H1 (cell line): ENCODE measurements around the gene OSBPL2. TPM values are rescaled to one million over a fixed set of nuclear protein-coding genes. Genes with fewer than 3 reads are reported as not detected.

Source experiments
- CBX5 ChIP-seq: fragments of 300-800, 300-1000 bp; sonication (generic); IDR thresholded peaks from 2 replicates; pipeline ENCODE4 v1.7.1; 2016; ENCODE audit warnings: antibody characterized with exemption, low read length, low read depth
- CHD7 ChIP-seq: fragments of 300-600 bp; sonication (generic); IDR thresholded peaks from 2 replicates; pipeline ENCODE4 v1.7.1; 2012; ENCODE audit warnings: low read length, moderate library complexity, mild to moderate bottlenecking, inconsistent platforms; ENCODE audit not compliant: insufficient replicate concordance
- CTBP2 ChIP-seq: IDR thresholded peaks from 2 replicates; pipeline ENCODE4 v1.7.0; 2011; ENCODE audit warnings: borderline replicate concordance, mild to moderate bottlenecking, moderate library complexity, mixed read lengths, low read length; ENCODE audit not compliant: insufficient read depth, insufficient read length
- E2F6 ChIP-seq: IDR thresholded peaks from 2 replicates; pipeline ENCODE4 v1.6.1; 2012; ENCODE audit warnings: inconsistent platforms
- HDAC6 ChIP-seq: IDR thresholded peaks from one replicate; pipeline ENCODE4 v1.7.1; 2012; ENCODE audit warnings: low read depth, mild to moderate bottlenecking, inconsistent platforms, low read length, moderate library complexity
- POU5F1 ChIP-seq: IDR thresholded peaks from 2 replicates; pipeline ENCODE4 v1.6.1; 2011; ENCODE audit warnings: low read depth, mild to moderate bottlenecking, low read length, moderate library complexity
- RNF2 ChIP-seq: fragments of 200-900, 300-1000 bp; sonication (generic); IDR thresholded peaks from 2 replicates; pipeline ENCODE4 v1.7.1; 2016; ENCODE audit warnings: borderline replicate concordance, low read depth, mild to moderate bottlenecking, antibody characterized with exemption, low read length; ENCODE audit not compliant: poor library complexity, severe bottlenecking; ENCODE audit errors: missing control alignments
- SP1 ChIP-seq: IDR thresholded peaks from 2 replicates; pipeline ENCODE4 v1.6.1; 2011; ENCODE audit warnings: low read depth, low read length
- TAF7 ChIP-seq: optimal IDR thresholded peaks from 2 replicates; pipeline ENCODE3; 2011; ENCODE audit warnings: low read depth, mild to moderate bottlenecking, inconsistent platforms, low read length, moderate library complexity, borderline replicate concordance
- USF2 ChIP-seq: IDR thresholded peaks from 2 replicates; pipeline ENCODE4 v1.6.1; 2011; ENCODE audit warnings: low read length, improper control_type of control experiment
- polyA plus RNA-seq, 7 experiments: library from polyadenylated mRNA; depleted of rRNA in 3 of 7; stranded (reverse) in 5 of 7; unstranded in 2 of 7; fragments of >200 nt in 5 of 7; fragments of 200-250 nt in 2 of 7; gene quantifications; 1 replicate in 5 of 7; 2 replicates in 1 of 7; 4 replicates in 1 of 7; pipeline versions ENCODE4 v1.2.1 to v1.2.3, GENCODE V29; 2011 to 2013; ENCODE audit warnings: missing spikeins in 2 of 7, mixed read lengths in 2 of 7
- total RNA-seq: library from RNA; stranded (reverse); fragmentation: NEBNext Ultra II Directional; extraction: Animal tissue kit (Norgen Biotek cat#: 25700); gene quantifications from 2 replicates; pipeline ENCODE4 v1.2.1, GENCODE V29; 2021

The OSBPL2 gene
- total and polyA plus RNA-seq, 2 of the 8 experiments (the other 6 are each of a cell fraction or from before 2014, with no cell fraction given): 11.7 to 42.4 TPM

GRCh38 chr20:62312662-62312977 lies 74.3 kb downstream of the OSBPL2 start (continued):
- TF ChIP-seq CHD7 (no peak), POU5F1 (no peak), E2F6 (no peak), USF2 (no peak), SP1 (no peak), CTBP2 (no peak), HDAC6 (no peak), TAF7 (no peak), RNF2 (no peak), CBX5 (no peak)
